Measurements from ENCODE around the gene TMC6. TPM values are rescaled to one million over a fixed set of nuclear protein-coding genes. Genes with fewer than 3 reads are reported as not detected.
"Not testable (repeated sequence)": the region's sequence is repeated elsewhere in the genome, so short reads cannot be mapped to it uniquely, and the experiment has no call there.

The TMC6 gene
- total RNA-seq, 1 donor = 136 TPM

GRCh38 chr17:78143214-78144146 lies 14.9 kb upstream of the TMC6 start:
- peaks cover 95% of the 10 kb centered on the region for H3K4me1 ChIP-seq (ENCODE audit: insufficient read depth, low read length)
- no peaks in the 10 kb centered on the region for H3K27me3 ChIP-seq (ENCODE audit: insufficient read depth, low read length)
- H3K4me3 ChIP-seq (ENCODE audit: low read length) = no peak overlapping the region
- H3K9me3 ChIP-seq (ENCODE audit: low read depth, low read length) = no peaks in the 10 kb centered on the region

DNA sequence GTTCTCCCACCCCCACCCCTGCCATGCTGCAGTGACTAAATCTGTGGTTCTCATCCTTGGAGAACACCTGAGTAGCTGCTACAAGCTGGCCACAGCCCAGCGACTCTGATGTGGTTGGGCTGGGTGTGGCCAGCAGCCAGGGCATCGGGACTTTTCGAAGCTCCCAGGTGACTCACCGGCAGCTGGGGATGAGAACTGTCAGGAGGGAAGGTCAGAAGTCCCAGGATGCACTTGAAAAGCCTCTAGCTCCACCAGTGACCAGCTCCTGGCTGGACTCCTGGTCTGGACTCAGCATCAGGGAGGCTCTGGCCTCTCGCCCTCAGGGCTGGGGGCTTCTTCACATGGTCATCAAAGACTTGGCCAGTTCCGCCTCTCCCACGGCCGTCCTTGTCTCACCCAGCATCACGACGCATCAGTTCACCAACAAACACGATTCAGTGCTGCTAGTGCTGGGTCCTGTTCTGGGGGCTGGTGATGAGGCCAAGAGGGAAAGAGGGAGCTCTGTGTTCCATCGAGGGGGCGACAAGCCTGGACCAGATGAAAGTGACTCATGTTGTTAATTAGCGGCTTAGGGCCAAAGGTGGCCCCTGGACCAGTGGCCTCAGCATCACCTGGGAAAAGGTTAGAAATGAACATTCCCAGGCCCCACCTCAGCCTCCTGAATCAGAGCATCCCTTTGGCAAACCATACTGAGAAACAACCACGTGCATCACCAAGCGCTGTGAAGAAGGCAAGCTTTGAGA lies 13.7 kb upstream of the TMC6 start:
- Histone ChIP-seq H3K4me3 (ENCODE audit: low read length) (no peak overlapping the region), H3K27me3 (ENCODE audit: insufficient read depth, low read length) (no peaks in the 10 kb centered on the region), H3K9me3 (ENCODE audit: low read depth, low read length) (no peaks in the 10 kb centered on the region), H3K4me1 (ENCODE audit: insufficient read depth, low read length) (peaks cover 95% of the 10 kb centered on the region)

DNA sequence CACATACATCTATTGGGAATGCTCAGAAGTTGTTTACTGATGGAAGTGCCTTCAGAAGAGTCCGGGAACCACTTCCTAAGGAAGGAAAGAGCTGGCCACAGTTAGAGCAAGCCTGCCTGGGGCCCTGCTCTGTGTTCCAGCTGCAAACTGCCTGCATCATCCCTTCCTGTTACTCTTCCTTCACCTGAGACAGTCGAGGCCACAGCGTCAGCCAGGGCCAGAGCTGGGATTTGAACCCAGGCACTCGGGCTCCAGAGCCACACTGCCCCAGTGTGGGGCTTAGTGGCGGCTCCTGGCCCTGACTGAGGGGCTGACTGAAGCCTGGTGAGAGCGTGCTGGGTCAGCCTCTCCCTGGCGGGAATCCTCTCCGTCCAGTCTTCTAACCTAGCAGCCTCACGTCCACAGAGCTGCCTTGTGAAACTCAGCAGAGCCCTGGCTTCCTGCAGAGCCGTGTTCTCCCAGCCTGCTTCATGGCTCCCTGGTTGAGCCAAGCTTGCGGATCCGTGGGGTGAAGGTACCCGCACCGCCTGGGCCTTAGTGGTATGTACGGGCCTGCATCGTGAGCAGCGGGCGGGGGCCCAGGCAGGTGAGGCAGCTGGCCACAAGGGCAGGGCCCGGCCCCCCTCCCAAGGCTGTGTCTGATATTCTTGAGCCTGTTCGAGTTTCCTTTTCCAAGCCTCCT lies 13.0 kb upstream of the TMC6 start:
- Histone ChIP-seq H3K4me3 (ENCODE audit: low read length) (no peak overlapping the region), H3K9me3 (ENCODE audit: low read depth, low read length) (no peaks in the 10 kb centered on the region), H3K4me1 (ENCODE audit: insufficient read depth, low read length) (peaks cover 95% of the 10 kb centered on the region), H3K27me3 (ENCODE audit: insufficient read depth, low read length) (no peaks in the 10 kb centered on the region)

DNA sequence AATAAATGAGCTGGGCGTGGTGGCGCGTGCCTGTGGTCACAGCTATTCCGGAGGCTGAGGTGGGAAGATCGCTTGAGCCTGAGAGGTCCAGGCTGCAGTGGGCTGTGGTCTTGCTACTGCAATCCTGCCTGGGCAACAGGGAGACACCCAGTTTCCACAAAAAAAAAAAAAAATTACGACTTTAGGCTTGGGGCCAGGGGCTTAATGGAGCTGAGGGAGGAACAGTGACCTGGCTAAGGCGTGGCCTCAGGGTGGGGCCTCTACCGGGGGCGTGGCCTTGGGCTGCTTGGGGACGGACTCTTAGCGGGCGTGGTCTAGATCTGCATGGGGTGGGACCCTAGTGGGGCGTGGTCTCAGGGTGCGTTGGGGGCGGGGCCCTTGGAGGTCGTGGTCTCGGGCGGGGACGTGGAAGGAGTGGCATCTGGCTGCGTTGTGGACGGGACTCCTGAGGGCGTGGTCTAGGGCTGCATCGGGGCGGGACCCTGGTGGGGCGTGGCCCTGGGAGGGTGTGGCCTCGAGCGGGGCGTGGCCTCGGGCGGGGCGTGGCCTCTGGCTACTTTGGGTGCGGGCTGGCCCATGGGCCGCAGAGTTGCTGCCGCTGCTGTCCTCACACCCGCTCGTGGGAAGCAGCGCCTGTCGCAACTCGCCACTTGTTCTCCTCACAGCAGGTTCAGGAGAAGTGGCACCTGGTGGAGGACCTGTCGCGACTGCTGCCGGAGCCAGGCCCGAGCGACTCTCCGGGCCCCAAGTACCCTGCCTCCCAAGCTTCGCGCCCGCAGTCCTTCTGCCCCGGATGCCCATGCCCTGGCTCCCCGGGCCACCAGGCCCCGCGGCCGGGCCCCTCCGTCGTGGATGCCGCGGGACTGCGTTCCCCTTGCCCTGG lies 11.9 kb upstream of the TMC6 start:
- Histone ChIP-seq H3K4me1 (ENCODE audit: insufficient read depth, low read length) (peaks cover 96% of the 10 kb centered on the region), H3K4me3 (ENCODE audit: low read length) (no peak overlapping the region), H3K9me3 (ENCODE audit: low read depth, low read length) (no peaks in the 10 kb centered on the region), H3K27me3 (ENCODE audit: insufficient read depth, low read length) (no peaks in the 10 kb centered on the region)

DNA sequence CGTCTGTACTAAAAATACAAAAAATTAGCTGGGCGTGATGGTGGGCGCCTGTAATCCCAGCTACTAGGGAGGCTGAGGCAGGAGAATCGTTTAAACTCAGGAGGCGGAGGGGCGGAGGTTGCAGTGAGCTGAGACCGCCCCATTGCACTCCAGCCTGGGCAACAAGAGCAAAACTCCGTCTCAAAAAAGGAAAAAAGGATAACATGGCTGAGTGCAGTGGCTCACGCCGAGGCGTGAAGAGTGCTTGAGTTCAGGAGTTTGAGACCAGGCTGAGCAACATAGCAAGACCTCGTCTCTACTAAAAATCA lies 11.3 kb upstream of the TMC6 start:
- H3K4me3 ChIP-seq (ENCODE audit: low read length); H3K27me3 ChIP-seq (ENCODE audit: insufficient read depth, low read length); H3K9me3 ChIP-seq (ENCODE audit: low read depth, low read length): not testable (repeated sequence)
- peaks cover 96% of the 10 kb centered on the region for H3K4me1 ChIP-seq (ENCODE audit: insufficient read depth, low read length)

DNA sequence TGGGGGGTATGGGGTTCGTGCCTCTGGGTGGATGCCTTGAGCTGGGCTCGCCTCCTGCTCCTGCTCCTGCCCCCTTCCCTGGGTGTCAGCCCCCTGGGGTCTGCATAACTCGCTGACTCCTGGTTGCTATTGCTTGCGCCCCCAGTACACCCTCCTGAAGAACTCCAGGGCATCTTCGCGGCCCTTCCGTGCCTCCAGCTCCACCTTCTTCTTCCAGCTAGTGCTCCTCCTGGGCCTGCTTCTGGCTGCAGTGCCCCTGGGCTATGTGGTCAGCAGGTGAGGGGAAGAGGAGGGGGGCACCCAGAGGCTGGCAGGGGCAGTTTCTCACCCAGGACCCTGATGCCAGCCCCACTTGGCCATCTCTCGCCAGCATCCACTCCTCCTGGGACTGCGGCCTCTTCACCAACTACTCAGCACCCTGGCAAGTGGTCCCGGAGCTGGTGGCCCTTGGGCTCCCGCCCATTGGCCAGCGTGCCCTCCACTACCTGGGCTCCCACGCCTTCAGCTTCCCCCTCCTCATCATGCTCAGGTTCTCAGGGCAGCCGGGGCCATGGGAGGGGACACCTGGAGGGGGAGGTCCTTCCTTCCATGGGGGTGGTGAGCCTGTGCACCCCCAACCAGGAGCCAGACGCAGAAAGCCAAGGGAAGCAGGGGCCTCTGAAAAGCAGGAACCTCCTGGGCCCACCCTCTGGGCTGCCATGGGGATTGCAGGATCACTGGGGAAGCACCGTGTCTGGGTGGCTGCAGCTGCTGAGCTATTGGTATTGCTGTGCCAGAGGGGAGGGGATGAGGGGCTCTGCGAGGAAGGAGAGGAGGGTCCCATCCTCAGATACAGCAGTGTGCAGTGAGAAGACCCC lies 9.9 kb upstream of the TMC6 start:
- peaks cover 96% of the 10 kb centered on the region for H3K4me1 ChIP-seq (ENCODE audit: insufficient read depth, low read length)
- H3K4me3 ChIP-seq (ENCODE audit: low read length) = no peak overlapping the region

GRCh38 chr17:78137392-78138203 lies 9.0 kb upstream of the TMC6 start:
- Histone ChIP-seq H3K27me3 (ENCODE audit: insufficient read depth, low read length) (no peaks in the 10 kb centered on the region), H3K4me3 (ENCODE audit: low read length) (no peak overlapping the region), H3K4me1 (ENCODE audit: insufficient read depth, low read length) (peaks cover 98% of the 10 kb centered on the region), H3K9me3 (ENCODE audit: low read depth, low read length) (no peaks in the 10 kb centered on the region)

More for the DNA sequence above, 9.9 kb upstream of the TMC6 start:
- Histone ChIP-seq H3K27me3 (ENCODE audit: insufficient read depth, low read length) (no peaks in the 10 kb centered on the region), H3K9me3 (ENCODE audit: low read depth, low read length) (no peaks in the 10 kb centered on the region)

- Histone ChIP-seq H3K4me1 (ENCODE audit: insufficient read depth, low read length) (peaks cover 91% of the 10 kb centered on the region), H3K4me3 (ENCODE audit: low read length) (no peak overlapping the region), H3K27me3 (ENCODE audit: insufficient read depth, low read length) (no peaks in the 10 kb centered on the region), H3K9me3 (ENCODE audit: low read depth, low read length) (no peaks in the 10 kb centered on the region)
Observed at GRCh38 chr17:78135858-78136500, 7.4 kb upstream of the TMC6 start.

DNA sequence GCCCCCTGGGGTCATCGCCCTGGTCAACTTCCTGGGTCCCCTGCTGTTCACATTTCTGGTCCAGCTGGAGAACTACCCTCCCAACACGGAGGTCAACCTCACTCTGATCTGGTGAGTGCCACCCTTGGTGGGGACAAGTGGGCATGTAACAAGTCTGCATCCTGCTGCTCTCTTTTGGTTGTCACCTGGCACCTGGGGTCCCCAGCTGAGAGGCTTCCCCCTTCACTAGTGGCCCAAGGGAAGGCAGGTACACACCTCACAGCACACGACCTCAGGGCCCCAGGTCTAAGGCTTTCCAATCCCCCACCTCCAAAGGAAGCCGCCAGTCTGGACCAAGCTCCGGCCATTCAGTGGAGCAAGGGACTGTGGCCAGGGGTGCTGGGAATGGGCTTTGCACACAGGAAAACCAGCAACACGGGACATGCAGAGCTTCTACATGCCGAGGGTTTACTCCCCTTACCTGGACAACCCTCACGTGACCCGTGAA lies 6.4 kb upstream of the TMC6 start:
- Histone ChIP-seq H3K4me3 (ENCODE audit: low read length) (no peak overlapping the region), H3K27me3 (ENCODE audit: insufficient read depth, low read length) (no peaks in the 10 kb centered on the region), H3K9me3 (ENCODE audit: low read depth, low read length) (no peaks in the 10 kb centered on the region), H3K4me1 (ENCODE audit: insufficient read depth, low read length) (peaks cover 92% of the 10 kb centered on the region)

GRCh38 chr17:78133971-78134898 lies 5.7 kb upstream of the TMC6 start:
- Histone ChIP-seq H3K4me1 (ENCODE audit: insufficient read depth, low read length) (peaks cover 92% of the 10 kb centered on the region), H3K9me3 (ENCODE audit: low read depth, low read length) (no peaks in the 10 kb centered on the region), H3K4me3 (ENCODE audit: low read length) (peak overlapping the region; percentile 61), H3K27me3 (ENCODE audit: insufficient read depth, low read length) (no peaks in the 10 kb centered on the region)

- Histone ChIP-seq H3K9me3 (ENCODE audit: low read depth, low read length) (no peaks in the 10 kb centered on the region), H3K4me1 (ENCODE audit: insufficient read depth, low read length) (peaks cover 88% of the 10 kb centered on the region), H3K4me3 (ENCODE audit: low read length) (peak overlapping the region; percentile 61), H3K27me3 (ENCODE audit: insufficient read depth, low read length) (no peaks in the 10 kb centered on the region)
Observed at GRCh38 chr17:78133179-78133951, 4.8 kb upstream of the TMC6 start.

Data from mononuclear cell (primary cell).